T-helper 22 cell (primary cell): ENCODE results near the gene SLC19A1.

ENCODE experiments used
- DNase-seq: peaks from one replicate; pipeline ENCODE4 v3.0.0-alpha.2; 2020; ENCODE audit warnings: low read depth

SLC19A1 gene

GRCh38 chr21:45466330-45467220 lies 75.7 kb downstream of the SLC19A1 start:
- DNase-seq, result no peak

- DNase-seq, result no peak
These were observed 76.5 kb downstream of the SLC19A1 start for GRCh38 chr21:45465611-45466329.

- no peak for DNase-seq
These were observed 77.1 kb downstream of the SLC19A1 start for GRCh38 chr21:45465105-45465504.

- DNase-seq, result no peak
These were observed 77.9 kb downstream of the SLC19A1 start for GRCh38 chr21:45464309-45464708.

- no peak for DNase-seq
These were observed 78.4 kb downstream of the SLC19A1 start for GRCh38 chr21:45463871-45464270.

GRCh38 chr21:45461806-45462341 lies 80.4 kb downstream of the SLC19A1 start:
- no peak for DNase-seq

- DNase-seq, result no peak
These were observed 80.9 kb downstream of the SLC19A1 start for GRCh38 chr21:45461369-45461750.

GRCh38 chr21:45460611-45461368 lies 81.5 kb downstream of the SLC19A1 start:
- no peak for DNase-seq

- DNase-seq, result no peak
These were observed 82.2 kb downstream of the SLC19A1 start for GRCh38 chr21:45460011-45460565.

GRCh38 chr21:45459171-45460010 lies 82.8 kb downstream of the SLC19A1 start:
- no peak for DNase-seq

- DNase-seq, result no peak
These were observed 83.7 kb downstream of the SLC19A1 start for GRCh38 chr21:45458281-45459170.

- DNase-seq, result no peak
These were observed 84.4 kb downstream of the SLC19A1 start for GRCh38 chr21:45457832-45458172.

- DNase-seq, result no peak
These were observed 84.9 kb downstream of the SLC19A1 start for GRCh38 chr21:45457161-45457831.

- DNase-seq, result no peak
These were observed 85.6 kb downstream of the SLC19A1 start for GRCh38 chr21:45456584-45457160.

- no peak for DNase-seq
These were observed 86.3 kb downstream of the SLC19A1 start for GRCh38 chr21:45455674-45456583.

GRCh38 chr21:45454926-45455673 lies 87.1 kb downstream of the SLC19A1 start:
- no peak for DNase-seq
